Subcutaneous adipose tissue (tissue), 4 donors: ENCODE data around the gene DISP3. TPM values are rescaled to one million over a fixed set of nuclear protein-coding genes. Genes with fewer than 3 reads are reported as not detected.

ENCODE experiments used
- total RNA-seq, 4 donors: library from RNA; depleted of rRNA; stranded (reverse); fragments of >200 nt; gene quantifications; one replicate each; pipeline ENCODE4 v1.1.0, GENCODE V29; 2016
- TF ChIP-seq, protein P1 (sequence below): fragments of 450-650 bp; IDR thresholded peaks from one replicate; pipeline ENCODE4 v1.5.1; 2016; ENCODE audit warnings: low read depth, mild to moderate bottlenecking, control low read depth, antibody characterized with exemption, moderate library complexity

DISP3 gene
- total RNA-seq, 4 donors from 2014 or later: not detected

DNA sequence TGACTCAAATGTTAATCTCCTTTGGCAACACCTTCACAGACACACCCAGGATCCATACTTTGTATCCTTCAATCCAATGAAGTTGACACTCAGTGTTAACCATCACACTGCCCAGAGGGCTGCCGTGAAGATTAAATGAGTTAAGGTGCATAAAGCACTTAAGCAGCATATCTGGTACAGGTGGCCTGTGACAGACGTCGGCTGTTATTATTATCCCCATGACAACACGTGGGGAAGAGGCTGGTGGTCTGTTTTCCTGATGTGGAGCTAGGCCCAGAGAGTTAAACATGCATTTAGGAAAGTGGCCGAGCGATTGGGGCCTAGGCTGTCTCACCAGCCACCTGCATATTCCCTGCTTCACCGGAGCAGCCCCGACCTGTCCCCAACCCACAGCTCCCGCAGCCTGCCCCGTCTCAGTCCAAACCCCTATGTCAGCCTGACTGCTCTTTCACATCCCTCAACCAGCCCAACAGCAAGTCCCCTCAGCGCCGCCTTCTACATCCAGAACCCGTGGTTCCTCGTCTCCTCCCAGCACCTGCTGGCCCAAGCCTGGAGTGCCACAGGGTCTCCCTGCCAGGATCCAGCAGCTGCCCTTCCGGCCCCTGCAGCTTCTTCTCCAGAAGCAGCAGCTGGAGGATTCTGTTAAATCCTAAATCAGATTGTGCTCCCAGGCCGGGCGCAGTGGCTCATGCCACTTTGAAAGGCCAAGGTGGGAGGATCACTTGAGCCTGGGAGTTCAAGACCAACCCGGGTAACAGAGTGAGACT lies 97.3 kb downstream of the DISP3 start:
- TF ChIP-seq, protein P1, sequence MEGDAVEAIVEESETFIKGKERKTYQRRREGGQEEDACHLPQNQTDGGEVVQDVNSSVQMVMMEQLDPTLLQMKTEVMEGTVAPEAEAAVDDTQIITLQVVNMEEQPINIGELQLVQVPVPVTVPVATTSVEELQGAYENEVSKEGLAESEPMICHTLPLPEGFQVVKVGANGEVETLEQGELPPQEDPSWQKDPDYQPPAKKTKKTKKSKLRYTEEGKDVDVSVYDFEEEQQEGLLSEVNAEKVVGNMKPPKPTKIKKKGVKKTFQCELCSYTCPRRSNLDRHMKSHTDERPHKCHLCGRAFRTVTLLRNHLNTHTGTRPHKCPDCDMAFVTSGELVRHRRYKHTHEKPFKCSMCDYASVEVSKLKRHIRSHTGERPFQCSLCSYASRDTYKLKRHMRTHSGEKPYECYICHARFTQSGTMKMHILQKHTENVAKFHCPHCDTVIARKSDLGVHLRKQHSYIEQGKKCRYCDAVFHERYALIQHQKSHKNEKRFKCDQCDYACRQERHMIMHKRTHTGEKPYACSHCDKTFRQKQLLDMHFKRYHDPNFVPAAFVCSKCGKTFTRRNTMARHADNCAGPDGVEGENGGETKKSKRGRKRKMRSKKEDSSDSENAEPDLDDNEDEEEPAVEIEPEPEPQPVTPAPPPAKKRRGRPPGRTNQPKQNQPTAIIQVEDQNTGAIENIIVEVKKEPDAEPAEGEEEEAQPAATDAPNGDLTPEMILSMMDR: no peak

DNA sequence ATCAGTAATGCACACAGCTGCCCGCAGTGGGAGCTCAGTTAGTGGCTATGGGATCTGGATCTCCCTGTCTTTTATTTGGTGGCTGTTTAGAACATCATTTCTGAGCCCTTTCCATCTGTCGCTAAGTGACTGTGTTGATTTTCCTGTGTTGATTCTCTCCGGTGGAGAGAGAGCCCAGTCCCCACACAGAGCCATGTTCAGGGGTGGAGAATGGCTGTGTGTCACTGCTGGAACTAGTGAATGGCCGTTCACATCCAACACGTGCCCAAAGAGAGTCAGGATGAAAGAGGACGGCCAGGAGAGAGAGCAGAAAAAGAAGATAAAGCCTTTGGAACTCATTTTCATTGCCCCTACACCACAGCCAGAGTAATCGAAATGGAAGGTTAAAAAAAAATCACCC lies 99.0 kb downstream of the DISP3 start:
- TF ChIP-seq, protein P1: no peak

DNA sequence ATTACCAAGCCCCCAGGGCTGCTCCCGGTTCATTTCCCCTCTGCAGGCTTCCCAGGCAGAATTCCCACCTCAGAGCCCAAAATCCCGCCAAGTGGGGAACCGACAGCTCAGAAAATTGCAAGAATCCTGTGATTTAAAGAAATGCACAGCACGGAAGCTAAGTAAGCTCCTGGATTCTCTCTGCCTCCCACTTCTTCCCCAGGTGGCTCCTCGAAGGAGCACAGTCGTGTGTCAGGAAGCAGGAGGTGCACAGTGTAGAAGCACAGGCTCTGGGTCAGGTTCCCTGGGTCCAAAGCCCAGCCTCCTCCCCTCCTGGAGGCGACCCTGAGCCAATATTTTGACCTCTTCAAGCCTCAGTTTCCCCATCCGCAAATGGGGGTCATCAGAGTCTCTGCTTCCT lies 100.6 kb downstream of the DISP3 start:
- TF ChIP-seq, protein P1: no peak

DNA sequence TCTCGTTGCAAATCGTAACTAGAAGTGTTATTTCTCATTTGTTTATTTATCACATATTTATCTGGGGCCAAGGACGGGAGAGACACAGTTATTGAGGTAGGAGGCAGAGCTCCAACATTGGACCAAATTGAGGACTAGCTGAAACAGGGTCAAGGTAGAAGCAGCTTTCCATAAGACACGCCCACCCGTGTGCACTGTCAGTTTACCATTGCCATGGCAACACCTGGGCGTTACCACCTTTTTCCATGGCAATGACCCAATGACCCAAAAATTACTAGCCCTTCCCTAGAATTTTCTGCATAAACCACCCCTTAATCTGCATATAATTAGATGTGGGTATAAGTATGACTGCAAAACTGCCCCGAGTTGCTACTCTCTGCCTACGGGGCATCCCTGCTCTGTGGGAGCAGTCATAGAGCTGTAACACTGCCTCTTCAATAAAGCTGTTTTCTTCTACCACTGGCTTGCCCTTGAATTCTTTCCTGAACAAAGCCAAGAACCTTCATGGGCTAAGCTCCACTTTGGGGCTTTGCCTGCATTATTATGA lies 102.6 kb downstream of the DISP3 start:
- TF ChIP-seq, protein P1: no peak

DNA sequence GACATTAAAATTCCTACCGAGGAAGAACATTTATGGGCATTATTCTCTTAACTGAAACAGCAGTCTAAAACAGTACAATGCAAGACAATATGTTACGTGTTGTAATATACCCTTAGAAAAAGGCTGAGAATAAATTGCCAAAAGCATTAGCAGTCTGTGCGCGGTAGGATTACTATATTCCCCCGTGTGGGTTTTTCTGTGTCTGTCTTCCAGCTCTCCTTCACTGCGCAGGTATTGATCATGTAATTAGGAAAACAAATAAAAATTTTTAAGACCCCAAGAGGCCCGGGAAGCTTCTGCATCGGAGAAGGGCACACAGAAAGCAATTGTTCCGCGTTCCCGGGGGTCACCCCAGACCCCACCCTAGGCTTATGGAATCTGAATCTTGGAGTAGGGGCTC lies 106.4 kb downstream of the DISP3 start:
- TF ChIP-seq, protein P1: no peak

Other genes starting within 250 kb of the DISP3 start
- gene MTOR, start 216.6 kb upstream of the DISP3 start, total RNA-seq: 10 to 100 TPM; 36.2 to 54.1 (median 40.1) TPM
- 10 to 100 TPM in 2 of 4 donors, 1 to 10 TPM in 2; 7.0 to 15.4 (median 11.0) TPM for gene UBIAD1, start 206.0 kb upstream of the DISP3 start, total RNA-seq
- gene FBXO2, start 175.3 kb downstream of the DISP3 start, total RNA-seq: under 1 TPM in 2 of 4 donors, not detected in 2; 0.22 to 0.51 TPM
- 10 to 100 TPM in 1 of 4 donors, 1 to 10 TPM in 3; 6.2 to 13.1 (median 7.8) TPM for gene FBXO44, start 175.7 kb downstream of the DISP3 start, total RNA-seq
- 10 to 100 TPM in 3 of 4 donors, 1 to 10 TPM in 1; 8.2 to 16.6 (median 13.5) TPM for gene FBXO6, start 185.0 kb downstream of the DISP3 start, total RNA-seq
- gene MAD2L2, start 202.0 kb downstream of the DISP3 start, total RNA-seq: 10 to 100 TPM; 20.5 to 44.5 (median 25.8) TPM
- gene DRAXIN, start 212.6 kb downstream of the DISP3 start, total RNA-seq: under 1 TPM in 1 of 4 donors, not detected in 3; 0.17 TPM